K562 (cell line): ENCODE data around the gene USP6. TPM values are rescaled to one million over a fixed set of nuclear protein-coding genes. Genes with fewer than 3 reads are reported as not detected.

Experiments
- ETV6 ChIP-seq, 3 experiments: fragments of 150-350 bp in 1 of 3; sonication (generic) in 1 of 3; formaldehyde crosslinking in 1 of 3; IDR thresholded peaks; 2 replicates each; pipeline versions ENCODE4 v1.6.1 to v1.8.0; 2014 to 2022; ENCODE audit warnings: borderline replicate concordance in 2 of 3, low read depth in 2 of 3, antibody characterized with exemption in 1 of 3, low read length in 1 of 3, mild to moderate bottlenecking in 1 of 3, missing genetic modification reagents in 1 of 3
- MED1 ChIP-seq: sonication (generic); formaldehyde crosslinking; IDR thresholded peaks from 2 replicates; pipeline ENCODE4 v1.8.1; 2023; ENCODE audit warnings: missing genetic modification reagents, borderline replicate concordance
- polyA plus RNA-seq, 8 experiments: library from polyadenylated mRNA; depleted of rRNA in 4 of 8; stranded (reverse) in 5 of 8; unstranded in 3 of 8; fragments of >200 nt; fragmentation: Nextera tagmentation in 2 of 8; fragmentation: Illumina TruSeq in 1 of 8; extraction: Ambion mirVana in 2 of 8; extraction: Trizol in 1 of 8; gene quantifications; 2 replicates each; pipeline versions ENCODE4 v1.2.1 to v1.2.3, GENCODE V29; 2011 to 2014; ENCODE audit warnings: inconsistent platforms in 1 of 8, missing spikeins in 1 of 8
- total RNA-seq, 7 experiments: library from RNA; depleted of rRNA in 6 of 7; stranded (reverse); fragments of >200 nt in 6 of 7; fragmentation: Illumina TruSeq in 2 of 7; extraction: Trizol in 2 of 7; gene quantifications; 2 replicates each; pipeline versions ENCODE4 v1.2.1 to v1.2.3, GENCODE V29; 2011 to 2021; ENCODE audit warnings: low replicate concordance in 1 of 7
- TF ChIP-seq, protein P1 (sequence below), 2 experiments: fragments of 450-650 bp in 1 of 2; sonication (generic) in 1 of 2; formaldehyde crosslinking in 1 of 2; IDR thresholded peaks; 2 replicates each; pipeline versions ENCODE4 v1.7.1 to v1.9.0; 2016 to 2022; ENCODE audit warnings: inconsistent platforms in 1 of 2, mild to moderate bottlenecking in 1 of 2, missing genetic modification reagents in 1 of 2
- TF ChIP-seq, protein P2 (sequence below), 2 experiments: fragments of 450-650 bp in 1 of 2; sonication (generic) in 1 of 2; formaldehyde crosslinking; conservative IDR thresholded peaks; 2 replicates each; pipeline versions ENCODE4 v1.4.0 to v1.8.1; 2020 to 2022; ENCODE audit warnings: mild to moderate bottlenecking in 1 of 2, missing genetic modification reagents in 1 of 2

The USP6 gene
- total and polyA plus RNA-seq, 9 of the 15 experiments (the other 6 are each of a cell fraction or from before 2014, with no cell fraction given) = 0.01 to 0.09 (median 0.04) TPM; not detected in 4

DNA sequence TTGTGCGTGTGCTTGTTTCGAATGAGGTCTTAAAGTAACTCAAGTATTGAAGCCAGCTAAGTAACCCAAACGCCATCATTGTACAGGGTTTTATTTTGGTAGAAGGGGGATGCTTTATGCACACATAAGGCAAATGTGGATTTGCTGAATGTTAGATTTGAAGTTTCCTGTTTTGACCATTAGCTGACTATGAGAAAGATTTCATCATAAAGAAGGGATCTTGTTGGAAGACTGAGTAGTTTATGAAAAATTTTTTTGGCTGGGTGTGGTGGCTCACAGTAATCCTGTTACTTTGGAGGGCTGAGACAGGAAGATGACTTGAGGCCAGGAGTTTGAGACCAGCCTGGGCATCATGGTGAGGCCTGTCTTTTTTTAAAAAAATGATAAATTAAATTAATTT is 47.6 kb upstream of the USP6 start (continued):
- TF ChIP-seq, protein P1, sequence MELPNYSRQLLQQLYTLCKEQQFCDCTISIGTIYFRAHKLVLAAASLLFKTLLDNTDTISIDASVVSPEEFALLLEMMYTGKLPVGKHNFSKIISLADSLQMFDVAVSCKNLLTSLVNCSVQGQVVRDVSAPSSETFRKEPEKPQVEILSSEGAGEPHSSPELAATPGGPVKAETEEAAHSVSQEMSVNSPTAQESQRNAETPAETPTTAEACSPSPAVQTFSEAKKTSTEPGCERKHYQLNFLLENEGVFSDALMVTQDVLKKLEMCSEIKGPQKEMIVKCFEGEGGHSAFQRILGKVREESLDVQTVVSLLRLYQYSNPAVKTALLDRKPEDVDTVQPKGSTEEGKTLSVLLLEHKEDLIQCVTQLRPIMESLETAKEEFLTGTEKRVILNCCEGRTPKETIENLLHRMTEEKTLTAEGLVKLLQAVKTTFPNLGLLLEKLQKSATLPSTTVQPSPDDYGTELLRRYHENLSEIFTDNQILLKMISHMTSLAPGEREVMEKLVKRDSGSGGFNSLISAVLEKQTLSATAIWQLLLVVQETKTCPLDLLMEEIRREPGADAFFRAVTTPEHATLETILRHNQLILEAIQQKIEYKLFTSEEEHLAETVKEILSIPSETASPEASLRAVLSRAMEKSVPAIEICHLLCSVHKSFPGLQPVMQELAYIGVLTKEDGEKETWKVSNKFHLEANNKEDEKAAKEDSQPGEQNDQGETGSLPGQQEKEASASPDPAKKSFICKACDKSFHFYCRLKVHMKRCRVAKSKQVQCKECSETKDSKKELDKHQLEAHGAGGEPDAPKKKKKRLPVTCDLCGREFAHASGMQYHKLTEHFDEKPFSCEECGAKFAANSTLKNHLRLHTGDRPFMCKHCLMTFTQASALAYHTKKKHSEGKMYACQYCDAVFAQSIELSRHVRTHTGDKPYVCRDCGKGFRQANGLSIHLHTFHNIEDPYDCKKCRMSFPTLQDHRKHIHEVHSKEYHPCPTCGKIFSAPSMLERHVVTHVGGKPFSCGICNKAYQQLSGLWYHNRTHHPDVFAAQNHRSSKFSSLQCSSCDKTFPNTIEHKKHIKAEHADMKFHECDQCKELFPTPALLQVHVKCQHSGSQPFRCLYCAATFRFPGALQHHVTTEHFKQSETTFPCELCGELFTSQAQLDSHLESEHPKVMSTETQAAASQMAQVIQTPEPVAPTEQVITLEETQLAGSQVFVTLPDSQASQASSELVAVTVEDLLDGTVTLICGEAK (IDR thresholded peaks at IDR 0.05) = no peak
- TF ChIP-seq, protein P1 (CRISPR knock-in tag; IDR thresholded peaks at IDR 0.05) = no peak
- TF ChIP-seq ETV6 (IDR thresholded peaks at IDR 0.05; ENCODE audit: borderline replicate concordance in 1 of 2, low read depth in 2 of 2, low read length in 1 of 2) (no peak), ETV6 (CRISPR knock-in tag; IDR thresholded peaks at IDR 0.05; ENCODE audit: borderline replicate concordance) (no peak), MED1 (CRISPR knock-in tag) (no peak)
- TF ChIP-seq, protein P2, sequence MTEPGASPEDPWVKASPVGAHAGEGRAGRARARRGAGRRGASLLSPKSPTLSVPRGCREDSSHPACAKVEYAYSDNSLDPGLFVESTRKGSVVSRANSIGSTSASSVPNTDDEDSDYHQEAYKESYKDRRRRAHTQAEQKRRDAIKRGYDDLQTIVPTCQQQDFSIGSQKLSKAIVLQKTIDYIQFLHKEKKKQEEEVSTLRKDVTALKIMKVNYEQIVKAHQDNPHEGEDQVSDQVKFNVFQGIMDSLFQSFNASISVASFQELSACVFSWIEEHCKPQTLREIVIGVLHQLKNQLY (CRISPR knock-in tag; conservative IDR thresholded peaks at IDR 0.05) = no peak
